Left ventricle myocardium inferior (tissue), 1 donor: ENCODE measurements around the gene KCNIP3. TPM values are rescaled to one million over a fixed set of nuclear protein-coding genes. Genes with fewer than 3 reads are reported as not detected.

ENCODE experiments used
- DNase-seq: peaks from one replicate; pipeline ENCODE4 v3.0.0-alpha.2; 2020
- H3K27ac ChIP-seq: fragments of 200-600 bp; replicated peaks from 2 replicates; pipeline ENCODE4 v1.8.0; 2021
- H3K27me3 ChIP-seq: fragments of 200-600 bp; 2 replicates; pipeline ENCODE4 v1.8.0; 2021; ENCODE audit warnings: low read depth
- H3K36me3 ChIP-seq: fragments of 200-600 bp; 2 replicates; pipeline ENCODE4 v1.8.0; 2021
- H3K4me1 ChIP-seq: fragments of 200-600 bp; 2 replicates; pipeline ENCODE4 v1.8.0; 2021
- H3K4me3 ChIP-seq: fragments of 200-600 bp; 2 replicates; pipeline ENCODE4 v1.8.0; 2021; ENCODE audit warnings: mild to moderate bottlenecking, moderate library complexity
- H3K9me3 ChIP-seq: fragments of 200-600 bp; replicated peaks from 2 replicates; pipeline ENCODE4 v1.8.0; 2021
- intact Hi-C: fragments of 100-400 bp; cut with micrococcal nuclease; formaldehyde crosslinking; loops from one replicate; pipeline ENCODE4 v1.11.0; 2022
- total RNA-seq: library from RNA; stranded (reverse); fragmentation: NEBNext Ultra II Directional; extraction: Animal tissue kit (Norgen Biotek cat#: 25700); gene quantifications from one replicate; pipeline ENCODE4 v1.2.1, GENCODE V29; 2021
- TF ChIP-seq, protein P1 (sequence below): fragments of 200-600 bp; IDR thresholded peaks from 2 replicates; pipeline ENCODE4 v1.8.0; 2021; ENCODE audit warnings: antibody characterized with exemption, mild to moderate bottlenecking, borderline replicate concordance
- donor health status: DM: no; HTN: yes; CAD: no; lungs with severe emphysema.

Gene KCNIP3
- total RNA-seq, 1 donor from 2014 or later: 4.6 TPM

DNA sequence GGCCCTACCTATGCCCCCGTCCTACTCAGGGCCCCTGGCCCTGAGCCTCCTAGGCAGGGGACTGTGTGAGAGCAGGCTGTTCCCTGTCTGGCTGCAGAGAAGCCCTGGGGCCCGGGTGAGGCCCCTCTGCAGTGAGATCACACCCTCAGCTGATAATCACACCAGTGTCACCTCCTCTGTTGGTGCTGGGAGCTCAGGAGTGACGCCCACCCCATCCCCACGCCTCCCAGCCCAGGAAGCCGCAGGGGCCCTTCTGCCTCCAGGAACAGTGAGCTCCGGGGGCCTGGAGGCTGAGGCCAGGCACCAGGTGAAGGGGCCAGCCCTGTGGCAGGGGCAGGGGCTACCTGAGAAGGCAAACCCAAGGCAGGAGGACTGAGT, 20.0 kb downstream of the KCNIP3 start:
- Histone ChIP-seq H3K4me1 (no peaks in the 10 kb centered on the region), H3K27ac (no peak overlapping the region), H3K4me3 (no peak overlapping the region), H3K9me3 (no peaks in the 10 kb centered on the region), H3K36me3 (no peaks in the 10 kb centered on the region), H3K27me3 (peaks cover 57% of the 10 kb centered on the region)
- intact Hi-C loops: no loop called here
- DNase-seq: no peak
- TF ChIP-seq, protein P1, sequence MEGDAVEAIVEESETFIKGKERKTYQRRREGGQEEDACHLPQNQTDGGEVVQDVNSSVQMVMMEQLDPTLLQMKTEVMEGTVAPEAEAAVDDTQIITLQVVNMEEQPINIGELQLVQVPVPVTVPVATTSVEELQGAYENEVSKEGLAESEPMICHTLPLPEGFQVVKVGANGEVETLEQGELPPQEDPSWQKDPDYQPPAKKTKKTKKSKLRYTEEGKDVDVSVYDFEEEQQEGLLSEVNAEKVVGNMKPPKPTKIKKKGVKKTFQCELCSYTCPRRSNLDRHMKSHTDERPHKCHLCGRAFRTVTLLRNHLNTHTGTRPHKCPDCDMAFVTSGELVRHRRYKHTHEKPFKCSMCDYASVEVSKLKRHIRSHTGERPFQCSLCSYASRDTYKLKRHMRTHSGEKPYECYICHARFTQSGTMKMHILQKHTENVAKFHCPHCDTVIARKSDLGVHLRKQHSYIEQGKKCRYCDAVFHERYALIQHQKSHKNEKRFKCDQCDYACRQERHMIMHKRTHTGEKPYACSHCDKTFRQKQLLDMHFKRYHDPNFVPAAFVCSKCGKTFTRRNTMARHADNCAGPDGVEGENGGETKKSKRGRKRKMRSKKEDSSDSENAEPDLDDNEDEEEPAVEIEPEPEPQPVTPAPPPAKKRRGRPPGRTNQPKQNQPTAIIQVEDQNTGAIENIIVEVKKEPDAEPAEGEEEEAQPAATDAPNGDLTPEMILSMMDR: no peak

- no peaks in the 10 kb centered on the region for H3K4me1 ChIP-seq
- H3K36me3 ChIP-seq: no peaks in the 10 kb centered on the region
- no peak for DNase-seq
- peaks cover 49% of the 10 kb centered on the region for H3K27me3 ChIP-seq
- intact Hi-C loops: no loop called here
- TF ChIP-seq, protein P1: no peak
- H3K4me3 ChIP-seq: no peak overlapping the region
- H3K27ac ChIP-seq: no peak overlapping the region
- H3K9me3 ChIP-seq: no peaks in the 10 kb centered on the region
Measured at GRCh38 chr2:95317665-95318425, 20.7 kb downstream of the KCNIP3 start.

GRCh38 chr2:95318431-95319220, 21.5 kb downstream of the KCNIP3 start:
- TF ChIP-seq, protein P1: no peak
- no peak for DNase-seq
- no peak overlapping the region for H3K4me3 ChIP-seq
- intact Hi-C loops: no loop called here
- no peaks in the 10 kb centered on the region for H3K36me3 ChIP-seq
- no peak overlapping the region for H3K27ac ChIP-seq
- H3K9me3 ChIP-seq: no peaks in the 10 kb centered on the region
- H3K27me3 ChIP-seq: peaks cover 42% of the 10 kb centered on the region
- no peaks in the 10 kb centered on the region for H3K4me1 ChIP-seq

GRCh38 chr2:95319481-95320343, 22.6 kb downstream of the KCNIP3 start:
- TF ChIP-seq, protein P1: no peak
- Histone ChIP-seq H3K36me3 (no peaks in the 10 kb centered on the region), H3K27ac (no peak overlapping the region), H3K27me3 (peaks cover 36% of the 10 kb centered on the region), H3K4me3 (no peak overlapping the region), H3K9me3 (no peaks in the 10 kb centered on the region), H3K4me1 (no peaks in the 10 kb centered on the region)
- intact Hi-C loops: no loop called here
- no peak for DNase-seq

DNA sequence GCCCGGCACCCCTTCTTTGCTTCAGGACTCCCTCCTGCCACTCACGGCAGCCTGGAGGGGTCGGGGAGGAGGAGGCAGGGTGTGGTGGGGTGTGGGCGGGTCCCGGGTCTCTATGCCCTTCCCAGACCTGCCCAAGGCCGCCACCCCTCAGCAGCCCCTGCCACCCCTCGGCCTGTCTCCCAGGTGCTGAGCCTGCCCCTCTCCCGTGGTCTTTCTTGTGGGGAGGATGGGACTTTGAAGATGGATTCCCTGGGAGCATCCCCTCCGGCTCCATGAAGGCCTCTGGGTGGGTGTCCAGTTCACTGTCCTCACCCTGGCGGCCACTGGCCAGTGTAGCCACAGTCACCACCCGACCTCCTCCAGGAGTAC, 23.2 kb downstream of the KCNIP3 start:
- no peaks in the 10 kb centered on the region for H3K36me3 ChIP-seq
- TF ChIP-seq, protein P1: no peak
- H3K27ac ChIP-seq: no peak overlapping the region
- no peak for DNase-seq
- intact Hi-C loops: no loop called here
- peaks cover 30% of the 10 kb centered on the region for H3K27me3 ChIP-seq
- H3K4me3 ChIP-seq: no peak overlapping the region
- H3K4me1 ChIP-seq: no peaks in the 10 kb centered on the region
- no peaks in the 10 kb centered on the region for H3K9me3 ChIP-seq
